Measurements from ENCODE around the gene MAN1C1.
A peak's percentile ranks its signal among the peaks of the same experiment; 100 is the strongest.

The MAN1C1 gene

GRCh38 chr1:25744636-25745425 lies 128.2 kb downstream of the MAN1C1 start:
- DNase-seq, result no peak

- no peak for DNase-seq
These were observed 129.9 kb downstream of the MAN1C1 start for GRCh38 chr1:25746299-25747045.

GRCh38 chr1:25747046-25747719 lies 130.6 kb downstream of the MAN1C1 start:
- DNase-seq, result no peak

GRCh38 chr1:25748531-25749205 lies 132.1 kb downstream of the MAN1C1 start:
- no peak for DNase-seq

- no peak for DNase-seq
These were observed 134.5 kb downstream of the MAN1C1 start for GRCh38 chr1:25750923-25751605.

- peak; percentile 14 for DNase-seq
These were observed 138.0 kb downstream of the MAN1C1 start for GRCh38 chr1:25754470-25755181.

GRCh38 chr1:25755475-25756125 lies 139.0 kb downstream of the MAN1C1 start:
- DNase-seq, result no peak

GRCh38 chr1:25756215-25756614 lies 139.6 kb downstream of the MAN1C1 start:
- DNase-seq, result no peak

- DNase-seq, result no peak
These were observed 140.7 kb downstream of the MAN1C1 start for GRCh38 chr1:25757151-25757845.

- no peak for DNase-seq
These were observed 141.2 kb downstream of the MAN1C1 start for GRCh38 chr1:25757846-25758185.

- DNase-seq, result no peak
These were observed 142.0 kb downstream of the MAN1C1 start for GRCh38 chr1:25758466-25759070.

GRCh38 chr1:25760122-25760719 lies 143.6 kb downstream of the MAN1C1 start:
- DNase-seq, result no peak

- no peak for DNase-seq
These were observed 144.3 kb downstream of the MAN1C1 start for GRCh38 chr1:25760871-25761270.

- no peak for DNase-seq
These were observed 146.9 kb downstream of the MAN1C1 start for GRCh38 chr1:25763493-25763892.

- no peak for DNase-seq
These were observed 148.7 kb downstream of the MAN1C1 start for GRCh38 chr1:25765136-25765922.

- no peak for DNase-seq
These were observed 149.5 kb downstream of the MAN1C1 start for GRCh38 chr1:25765923-25766589.

- DNase-seq, result no peak
These were observed 150.3 kb downstream of the MAN1C1 start for GRCh38 chr1:25766721-25767436.

- no peak for DNase-seq
These were observed 150.8 kb downstream of the MAN1C1 start for GRCh38 chr1:25767437-25767770.
